Measurements from ENCODE around the gene HELT.

GRCh38 chr4:184983672-184984356 is 34.5 kb upstream of the HELT start:
- no peak for TF ChIP-seq EZH2 (IDR thresholded peaks at IDR 0.05)
- TF ChIP-seq POLR2AphosphoS5 (IDR thresholded peaks at IDR 0.05; ENCODE audit: borderline replicate concordance, low read depth, low read length): no peak
